Measurements from ENCODE around the gene DAP3. TPM values are rescaled to one million over a fixed set of nuclear protein-coding genes. Genes with fewer than 3 reads are reported as not detected.
"Not testable (repeated sequence)": the region's sequence is repeated elsewhere in the genome, so short reads cannot be mapped to it uniquely, and the experiment has no call there.

The DAP3 gene
- polyA plus RNA-seq, 1 donor = 153 TPM

DNA sequence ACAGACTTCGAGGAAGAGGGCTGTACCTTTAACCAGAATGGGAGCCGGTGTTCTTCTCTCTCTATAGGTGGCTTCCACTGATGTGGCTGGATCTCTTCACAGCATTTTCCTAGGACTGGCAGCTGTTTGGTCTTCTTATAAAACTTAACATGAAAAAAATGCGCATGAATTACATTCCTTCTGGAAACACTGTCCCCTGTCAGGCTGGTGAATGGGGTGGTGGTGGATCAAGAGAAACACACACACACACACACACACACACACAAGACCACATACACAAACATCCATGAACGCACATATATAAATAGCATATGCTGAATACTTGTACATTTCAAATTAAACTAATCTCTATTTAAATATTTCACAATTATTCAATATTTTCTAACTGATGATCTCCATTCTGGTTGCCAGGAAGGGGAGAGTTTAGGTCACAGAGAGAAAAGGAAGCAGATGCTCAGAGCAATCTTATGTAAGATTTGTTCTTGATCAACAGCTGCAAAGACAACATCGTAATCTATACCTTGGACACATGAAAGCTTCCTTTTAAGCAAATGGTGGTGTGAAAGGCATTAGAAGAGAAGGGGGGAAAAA is 78.6 kb downstream of the DAP3 start:
- DNase-seq = not testable (repeated sequence)

DNA sequence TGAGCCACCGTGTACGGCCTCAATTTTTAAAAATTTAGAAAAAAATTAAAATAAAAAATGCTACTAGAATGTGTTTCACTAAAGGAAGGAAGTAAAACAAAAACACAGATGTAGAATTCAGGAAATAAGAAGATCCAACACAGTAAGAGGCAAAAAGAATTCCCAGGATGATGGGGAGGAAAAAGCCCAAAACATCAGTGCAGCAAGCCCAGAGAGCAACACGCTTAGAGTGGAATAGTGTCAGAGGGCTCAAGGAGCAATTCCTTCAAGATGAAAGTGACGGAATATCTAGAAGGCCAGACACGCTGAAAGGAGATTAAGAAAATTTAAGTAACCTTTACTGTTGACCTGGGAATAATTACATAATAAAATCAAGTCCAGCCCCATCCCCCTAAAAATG is 80.4 kb downstream of the DAP3 start:
- DNase-seq = no peak

DNA sequence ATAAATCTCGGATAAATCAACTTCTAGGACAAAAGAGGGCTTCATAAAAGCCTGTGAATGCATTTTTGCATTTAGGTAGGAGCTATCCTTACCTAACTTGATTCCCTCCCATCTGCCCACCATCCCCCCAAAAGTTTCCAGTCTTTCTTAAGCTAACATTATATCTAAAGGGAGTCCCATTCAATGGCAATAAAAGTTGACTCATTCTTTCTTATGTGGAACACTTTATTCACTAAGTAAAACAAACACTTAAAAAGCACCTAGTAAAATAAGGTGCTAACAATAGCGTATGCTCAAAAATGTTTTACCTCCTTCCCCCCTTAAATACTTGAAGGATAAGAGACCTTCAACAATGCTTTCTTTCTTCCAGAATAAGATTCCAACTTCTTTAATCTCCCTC is 84.3 kb downstream of the DAP3 start:
- DNase-seq = no peak

DNA sequence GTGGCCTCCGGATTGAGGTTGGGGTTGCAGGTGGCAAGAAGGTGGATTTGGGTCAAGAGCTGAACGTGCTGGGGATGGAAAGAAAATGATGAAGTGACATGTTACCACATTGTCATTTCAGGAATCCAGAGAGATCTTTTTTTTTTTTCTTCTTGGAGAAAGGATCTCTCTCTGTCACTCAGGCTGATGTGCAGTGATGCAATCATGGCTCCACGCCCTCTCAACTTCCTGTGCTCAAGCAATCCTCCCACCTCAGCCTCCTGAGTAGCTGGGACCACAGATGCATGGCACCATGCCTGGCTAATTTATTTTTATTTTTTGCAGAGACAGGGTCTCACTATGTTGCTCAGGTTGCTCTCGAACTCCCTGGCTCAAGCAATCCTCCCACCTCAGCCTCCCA is 87.5 kb downstream of the DAP3 start:
- DNase-seq = no peak

- no peak for DNase-seq
These were observed 88.7 kb downstream of the DAP3 start for GRCh38 chr1:155777582-155777981.

Other genes with a start within 250 kb of the DAP3 start
- gene ASH1L, start 126.3 kb upstream of the DAP3 start, polyA plus RNA-seq (ENCODE audit: insufficient read length) = 55.2 TPM
- gene MSTO1, start 78.9 kb upstream of the DAP3 start, polyA plus RNA-seq (ENCODE audit: insufficient read length) = 70.0 TPM
- gene YY1AP1, start 317 bp upstream of the DAP3 start, polyA plus RNA-seq (ENCODE audit: insufficient read length) = 82.9 TPM
- 78.4 TPM for gene GON4L, start 168.1 kb downstream of the DAP3 start, polyA plus RNA-seq (ENCODE audit: insufficient read length)
- 21.7 TPM for gene SYT11, start 170.5 kb downstream of the DAP3 start, polyA plus RNA-seq (ENCODE audit: insufficient read length)
- gene RIT1, start 222.3 kb downstream of the DAP3 start, polyA plus RNA-seq (ENCODE audit: insufficient read length) = 59.5 TPM
- 82.4 TPM for gene KHDC4, start 245.3 kb downstream of the DAP3 start, polyA plus RNA-seq (ENCODE audit: insufficient read length)

Data from left kidney (tissue), 2 donors.